ENCODE results near the gene CDK19.
A peak's percentile ranks its signal among the peaks of the same experiment; 100 is the strongest.
"Not testable (repeated sequence)": the region's sequence is repeated elsewhere in the genome, so short reads cannot be mapped to it uniquely, and the experiment has no call there.

Gene CDK19

DNA sequence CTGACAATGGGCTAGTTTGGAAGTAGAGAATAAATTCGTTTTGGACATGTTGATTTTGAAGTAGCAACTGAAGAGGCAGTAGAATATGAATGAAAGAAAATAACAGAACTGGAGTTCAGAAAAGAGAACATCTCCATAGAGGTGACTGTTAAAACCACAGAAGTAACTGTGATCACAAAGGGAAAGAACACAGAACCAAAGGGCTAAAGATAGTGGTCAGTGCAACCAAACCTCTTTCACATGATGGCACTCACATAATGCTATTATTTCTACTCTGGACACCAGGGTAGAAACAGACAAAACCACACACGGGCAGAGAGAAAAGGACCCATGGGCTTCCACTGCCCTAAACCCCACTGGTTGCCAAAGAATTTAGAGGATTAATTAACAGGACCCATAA lies 58.5 kb downstream of the CDK19 start:
- no peaks in the 10 kb centered on the region for H3K27me3 ChIP-seq (ENCODE audit: insufficient read depth, poor library complexity, severe bottlenecking)
- DNase-seq (ENCODE audit: low spot score) (no peak), ATAC-seq (ENCODE audit: low read depth) (no peak)
- H3K4me3 ChIP-seq (ENCODE audit: severe bottlenecking): no peak overlapping the region
- H3K27ac ChIP-seq (ENCODE audit: poor library complexity, severe bottlenecking): no peak overlapping the region
- H3K36me3 ChIP-seq (ENCODE audit: low read depth): no peaks in the 10 kb centered on the region
- TF ChIP-seq, protein P1, sequence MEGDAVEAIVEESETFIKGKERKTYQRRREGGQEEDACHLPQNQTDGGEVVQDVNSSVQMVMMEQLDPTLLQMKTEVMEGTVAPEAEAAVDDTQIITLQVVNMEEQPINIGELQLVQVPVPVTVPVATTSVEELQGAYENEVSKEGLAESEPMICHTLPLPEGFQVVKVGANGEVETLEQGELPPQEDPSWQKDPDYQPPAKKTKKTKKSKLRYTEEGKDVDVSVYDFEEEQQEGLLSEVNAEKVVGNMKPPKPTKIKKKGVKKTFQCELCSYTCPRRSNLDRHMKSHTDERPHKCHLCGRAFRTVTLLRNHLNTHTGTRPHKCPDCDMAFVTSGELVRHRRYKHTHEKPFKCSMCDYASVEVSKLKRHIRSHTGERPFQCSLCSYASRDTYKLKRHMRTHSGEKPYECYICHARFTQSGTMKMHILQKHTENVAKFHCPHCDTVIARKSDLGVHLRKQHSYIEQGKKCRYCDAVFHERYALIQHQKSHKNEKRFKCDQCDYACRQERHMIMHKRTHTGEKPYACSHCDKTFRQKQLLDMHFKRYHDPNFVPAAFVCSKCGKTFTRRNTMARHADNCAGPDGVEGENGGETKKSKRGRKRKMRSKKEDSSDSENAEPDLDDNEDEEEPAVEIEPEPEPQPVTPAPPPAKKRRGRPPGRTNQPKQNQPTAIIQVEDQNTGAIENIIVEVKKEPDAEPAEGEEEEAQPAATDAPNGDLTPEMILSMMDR (IDR thresholded peaks at IDR 0.05; ENCODE audit: poor library complexity, severe bottlenecking): no peak
- no peaks in the 10 kb centered on the region for H3K4me1 ChIP-seq (ENCODE audit: insufficient read depth, poor library complexity, severe bottlenecking)
- no peaks in the 10 kb centered on the region for H3K9me3 ChIP-seq (ENCODE audit: severe bottlenecking)

DNA sequence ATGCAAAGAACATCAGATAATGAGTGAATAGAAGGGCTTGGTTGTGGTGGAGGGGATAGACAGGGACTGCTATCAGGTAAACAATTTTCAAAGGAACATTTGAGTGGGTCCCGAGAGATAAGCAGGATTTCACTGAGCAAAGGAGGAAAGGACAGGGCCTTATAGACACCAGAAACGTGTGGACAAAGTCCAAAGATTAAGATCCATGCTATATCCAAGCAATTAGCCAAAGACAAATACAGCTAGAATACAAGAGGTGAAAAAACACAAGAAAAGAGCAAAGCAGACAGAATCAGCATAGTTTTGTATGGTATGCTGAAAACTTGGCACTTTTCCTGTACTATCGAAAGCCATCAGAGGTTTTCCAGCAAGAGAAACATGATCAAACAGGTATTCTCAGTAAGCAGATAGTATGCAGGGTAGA lies 59.8 kb downstream of the CDK19 start:
- TF ChIP-seq, protein P1 (IDR thresholded peaks at IDR 0.05; ENCODE audit: poor library complexity, severe bottlenecking): no peak
- no peak overlapping the region for H3K27ac ChIP-seq (ENCODE audit: poor library complexity, severe bottlenecking)

DNA sequence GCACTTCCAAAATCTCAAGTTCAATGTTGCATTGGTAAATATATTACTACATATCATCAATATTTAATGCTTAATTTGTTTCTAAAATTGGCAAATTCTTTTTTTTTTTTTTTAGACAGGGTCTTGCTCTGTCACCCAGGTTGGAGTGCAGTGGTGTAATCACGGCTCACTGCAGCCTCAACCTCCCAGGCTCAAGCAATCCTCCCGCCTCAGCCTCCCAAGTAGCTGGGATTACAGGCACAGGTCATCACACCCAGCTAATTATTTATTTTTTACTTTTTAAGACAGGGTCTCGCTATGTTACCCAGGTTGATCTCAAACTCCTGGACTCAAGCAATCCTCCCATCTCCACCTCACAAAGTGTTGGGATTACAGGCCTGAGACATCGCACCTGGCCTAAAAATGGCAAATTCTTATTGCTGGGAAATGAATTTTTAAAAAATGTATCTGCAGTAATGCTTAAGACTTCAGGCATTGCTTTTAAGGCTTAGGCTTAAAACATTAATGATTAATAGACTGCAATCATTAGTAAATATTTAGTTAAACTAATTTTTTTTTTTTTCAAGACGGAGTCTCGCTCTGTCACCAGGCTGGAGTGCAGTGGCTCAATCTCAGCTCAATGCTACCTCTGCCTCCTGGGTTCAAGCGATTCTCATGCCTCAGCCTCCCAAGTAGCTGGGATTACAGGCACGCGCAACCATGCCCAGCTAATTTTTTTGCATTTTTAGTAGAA lies 61.2 kb downstream of the CDK19 start:
- not testable (repeated sequence) for H3K4me1 ChIP-seq (ENCODE audit: insufficient read depth, poor library complexity, severe bottlenecking); H3K27ac ChIP-seq (ENCODE audit: poor library complexity, severe bottlenecking); H3K4me3 ChIP-seq (ENCODE audit: severe bottlenecking); H3K9me3 ChIP-seq (ENCODE audit: severe bottlenecking); ATAC-seq (ENCODE audit: low read depth); H3K27me3 ChIP-seq (ENCODE audit: insufficient read depth, poor library complexity, severe bottlenecking); H3K36me3 ChIP-seq (ENCODE audit: low read depth); DNase-seq (ENCODE audit: low spot score)

More for the DNA sequence above, 59.8 kb downstream of the CDK19 start:
- Histone ChIP-seq H3K4me3 (ENCODE audit: severe bottlenecking) (no peak overlapping the region), H3K4me1 (ENCODE audit: insufficient read depth, poor library complexity, severe bottlenecking) (no peaks in the 10 kb centered on the region), H3K27me3 (ENCODE audit: insufficient read depth, poor library complexity, severe bottlenecking) (no peaks in the 10 kb centered on the region), H3K9me3 (ENCODE audit: severe bottlenecking) (no peaks in the 10 kb centered on the region), H3K36me3 (ENCODE audit: low read depth) (no peaks in the 10 kb centered on the region)
- ATAC-seq (ENCODE audit: low read depth) (no peak), DNase-seq (ENCODE audit: low spot score) (no peak)

GRCh38 chr6:110748453-110748852 lies 66.8 kb downstream of the CDK19 start:
- DNase-seq (ENCODE audit: low spot score): no peak
- H3K27ac ChIP-seq (ENCODE audit: poor library complexity, severe bottlenecking): no peak overlapping the region
- H3K9me3 ChIP-seq (ENCODE audit: severe bottlenecking): no peaks in the 10 kb centered on the region
- TF ChIP-seq, protein P1 (IDR thresholded peaks at IDR 0.05; ENCODE audit: poor library complexity, severe bottlenecking): no peak
- H3K4me1 ChIP-seq (ENCODE audit: insufficient read depth, poor library complexity, severe bottlenecking): no peaks in the 10 kb centered on the region
- no peak overlapping the region for H3K4me3 ChIP-seq (ENCODE audit: severe bottlenecking)
- no peaks in the 10 kb centered on the region for H3K27me3 ChIP-seq (ENCODE audit: insufficient read depth, poor library complexity, severe bottlenecking)
- H3K36me3 ChIP-seq (ENCODE audit: low read depth): no peaks in the 10 kb centered on the region
- 0 out of 3 replicates have a peak, but pooled peaks have one; percentile 27 for ATAC-seq (ENCODE audit: low read depth)

DNA sequence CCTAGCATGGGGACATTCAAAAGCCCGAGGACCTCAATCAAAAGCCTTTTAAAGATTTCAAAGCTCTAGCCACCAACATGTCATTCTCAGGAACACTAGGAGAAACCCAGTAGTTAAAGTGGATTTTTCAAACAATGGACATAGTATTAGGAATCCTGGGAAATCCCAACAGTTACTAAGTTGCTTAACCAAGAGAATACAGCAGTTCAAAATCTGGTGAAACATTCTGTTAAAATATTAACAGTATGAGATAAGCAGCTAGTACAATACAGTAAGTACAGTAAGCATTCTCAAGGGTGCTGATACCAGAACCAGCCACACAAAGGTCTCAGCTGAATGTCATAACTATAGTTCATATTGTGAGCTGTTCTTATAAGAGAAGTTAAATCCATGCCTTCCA lies 68.6 kb downstream of the CDK19 start:
- Histone ChIP-seq H3K4me3 (ENCODE audit: severe bottlenecking) (no peak overlapping the region), H3K4me1 (ENCODE audit: insufficient read depth, poor library complexity, severe bottlenecking) (no peaks in the 10 kb centered on the region), H3K9me3 (ENCODE audit: severe bottlenecking) (peaks cover 5% of the 10 kb centered on the region), H3K27ac (ENCODE audit: poor library complexity, severe bottlenecking) (no peak overlapping the region), H3K27me3 (ENCODE audit: insufficient read depth, poor library complexity, severe bottlenecking) (no peaks in the 10 kb centered on the region), H3K36me3 (ENCODE audit: low read depth) (no peaks in the 10 kb centered on the region)
- TF ChIP-seq, protein P1 (IDR thresholded peaks at IDR 0.05; ENCODE audit: poor library complexity, severe bottlenecking): no peak
- ATAC-seq (ENCODE audit: low read depth): no peak
- no peak for DNase-seq (ENCODE audit: low spot score)
